ENCODE results near the gene SDE2.
"Not testable (repeated sequence)": the region's sequence is repeated elsewhere in the genome, so short reads cannot be mapped to it uniquely, and the experiment has no call there.

SDE2 gene

DNA sequence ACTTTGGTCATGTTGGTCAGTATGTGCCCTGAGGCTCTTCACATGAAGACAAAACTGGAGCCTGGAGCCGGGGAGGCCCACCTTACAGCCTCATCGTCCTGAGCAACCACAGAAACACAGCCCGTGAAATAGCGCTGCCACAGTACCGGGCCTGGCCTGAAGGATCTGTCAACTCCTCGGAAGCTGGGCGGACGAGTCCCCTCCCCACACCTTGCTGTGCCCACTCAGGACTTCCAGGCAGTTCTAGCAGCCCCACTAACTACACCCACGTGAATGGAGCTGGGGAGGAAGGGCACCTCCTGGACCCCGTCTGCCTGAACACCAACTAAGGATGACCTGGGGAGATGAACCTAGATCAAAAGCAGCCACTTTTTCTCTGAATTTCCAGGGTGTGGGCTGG lies 24.7 kb downstream of the SDE2 start:
- DNase-seq = no peak

DNA sequence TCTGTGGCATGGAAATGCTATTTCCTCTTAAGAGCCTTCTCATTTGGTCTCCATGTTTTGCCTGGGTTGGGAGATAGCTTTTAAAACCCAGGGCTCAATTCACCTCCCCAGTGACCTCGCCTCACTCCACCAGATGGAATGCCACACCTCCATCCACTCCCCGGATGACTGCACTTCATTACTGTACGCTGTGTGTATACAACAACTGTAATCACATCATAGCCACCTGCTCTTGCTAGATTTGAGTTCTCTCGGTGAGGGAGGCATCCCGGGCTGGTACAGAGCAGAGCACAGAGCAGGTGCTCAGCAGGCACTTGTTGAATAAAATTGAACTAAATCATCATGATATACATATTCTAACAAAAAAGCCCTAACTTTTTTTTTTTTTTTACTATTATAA lies 26.0 kb downstream of the SDE2 start:
- no peak for DNase-seq

DNA sequence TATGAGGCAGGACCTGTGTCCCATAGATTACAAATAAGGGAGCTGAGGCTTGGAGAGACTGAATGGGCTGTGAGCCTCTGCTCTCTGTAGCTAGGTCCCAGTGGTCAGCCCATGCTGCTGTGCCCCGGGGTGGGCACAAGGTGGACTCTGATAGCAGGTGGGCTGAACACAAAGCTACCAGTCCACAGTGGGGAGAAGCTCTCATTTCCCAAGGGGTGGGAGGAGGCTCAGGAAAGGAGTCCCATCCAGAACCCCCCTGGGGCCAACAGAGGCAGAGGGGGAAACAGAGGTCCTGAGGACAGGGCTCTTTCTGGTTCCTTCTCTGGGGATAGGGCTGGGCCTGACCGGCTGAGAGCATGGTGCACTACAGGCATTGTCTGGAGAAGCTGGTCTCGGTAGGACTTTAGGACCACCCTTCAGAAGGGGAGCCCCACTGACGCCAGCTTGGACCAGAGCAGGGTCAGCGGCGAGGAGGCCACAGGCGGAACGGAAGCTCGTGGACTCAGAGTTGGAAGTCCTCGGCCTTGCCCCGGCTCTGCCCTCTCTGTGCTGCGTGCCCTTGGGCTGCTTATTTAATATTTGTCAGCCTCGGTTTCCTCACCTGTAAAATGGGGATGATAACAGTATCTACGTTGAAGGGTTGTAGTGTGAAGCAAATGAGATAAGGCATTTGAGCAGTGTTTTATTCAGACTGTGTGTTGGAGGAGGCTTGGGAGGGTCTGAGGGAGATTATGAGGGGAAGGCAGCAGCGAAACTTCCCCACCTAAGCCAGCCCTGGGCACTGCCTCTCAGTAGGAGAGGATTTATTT lies 26.6 kb downstream of the SDE2 start:
- no peak for DNase-seq

DNA sequence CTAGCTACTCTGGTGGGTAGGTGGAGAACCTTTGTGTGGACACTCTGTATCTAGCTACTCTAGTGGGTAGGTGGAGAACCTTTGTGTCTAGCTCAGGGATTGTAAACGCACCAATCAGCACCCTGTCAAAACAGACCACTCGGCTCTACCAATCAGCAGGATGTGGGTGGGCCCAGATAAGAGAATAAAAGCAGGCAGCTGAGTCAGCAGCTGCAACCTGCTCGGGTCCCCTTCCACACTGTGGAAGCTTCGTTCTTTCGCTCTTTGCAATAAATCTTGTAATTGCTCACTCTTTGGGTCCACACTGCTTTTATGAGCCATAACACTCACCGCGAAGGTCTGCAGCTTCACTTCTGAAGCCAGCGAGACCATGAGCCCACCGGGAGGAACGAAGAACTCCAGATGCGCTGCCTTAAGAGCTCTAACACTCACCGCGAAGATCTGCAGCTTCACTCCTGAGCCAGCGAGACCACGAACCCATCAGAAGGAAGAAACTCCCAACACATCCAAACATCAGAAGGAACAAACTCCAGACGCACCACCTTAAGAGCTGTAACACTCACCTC lies 28.5 kb downstream of the SDE2 start:
- DNase-seq = not testable (repeated sequence)

DNA sequence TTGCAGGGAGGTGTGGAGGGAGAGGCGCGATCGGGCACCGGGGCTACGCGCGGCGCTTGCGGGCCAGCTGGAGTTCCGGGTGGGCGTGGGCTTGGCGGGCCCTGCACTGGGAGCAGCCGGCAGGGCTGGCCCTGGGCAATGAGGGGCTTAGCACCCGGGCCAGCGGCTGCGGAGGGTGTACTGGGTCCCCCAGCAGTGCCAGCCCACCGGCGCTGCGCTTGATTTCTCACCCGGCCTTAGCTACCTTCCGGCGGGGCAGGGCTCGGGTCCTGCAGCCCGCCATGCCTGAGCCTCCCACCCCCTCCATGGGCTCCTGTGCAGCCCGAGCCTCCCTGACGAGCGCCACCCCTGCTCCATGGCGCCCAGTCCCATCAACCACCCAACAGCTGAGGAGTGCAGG lies 29.4 kb downstream of the SDE2 start:
- not testable (repeated sequence) for DNase-seq

DNA sequence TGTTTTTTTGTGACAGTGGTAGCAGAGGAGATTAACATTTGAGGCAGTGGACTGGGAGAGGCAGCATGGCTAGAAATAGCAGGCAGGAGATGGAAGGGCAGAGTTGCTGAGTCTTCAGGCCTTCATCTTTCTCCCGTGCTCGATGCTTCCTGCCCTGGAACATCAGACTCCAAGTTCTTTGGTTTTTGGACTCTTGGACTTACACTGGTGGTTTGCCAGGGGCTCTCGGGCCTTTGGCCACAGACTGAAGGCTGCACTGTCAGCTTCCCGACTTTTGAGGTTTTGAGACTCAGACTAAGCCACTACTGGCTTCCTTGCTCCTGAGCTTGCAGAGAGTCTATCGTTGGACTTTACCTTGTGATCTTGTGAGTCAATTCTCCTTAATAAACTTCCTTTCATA lies 33.9 kb downstream of the SDE2 start:
- DNase-seq = no peak

DNA sequence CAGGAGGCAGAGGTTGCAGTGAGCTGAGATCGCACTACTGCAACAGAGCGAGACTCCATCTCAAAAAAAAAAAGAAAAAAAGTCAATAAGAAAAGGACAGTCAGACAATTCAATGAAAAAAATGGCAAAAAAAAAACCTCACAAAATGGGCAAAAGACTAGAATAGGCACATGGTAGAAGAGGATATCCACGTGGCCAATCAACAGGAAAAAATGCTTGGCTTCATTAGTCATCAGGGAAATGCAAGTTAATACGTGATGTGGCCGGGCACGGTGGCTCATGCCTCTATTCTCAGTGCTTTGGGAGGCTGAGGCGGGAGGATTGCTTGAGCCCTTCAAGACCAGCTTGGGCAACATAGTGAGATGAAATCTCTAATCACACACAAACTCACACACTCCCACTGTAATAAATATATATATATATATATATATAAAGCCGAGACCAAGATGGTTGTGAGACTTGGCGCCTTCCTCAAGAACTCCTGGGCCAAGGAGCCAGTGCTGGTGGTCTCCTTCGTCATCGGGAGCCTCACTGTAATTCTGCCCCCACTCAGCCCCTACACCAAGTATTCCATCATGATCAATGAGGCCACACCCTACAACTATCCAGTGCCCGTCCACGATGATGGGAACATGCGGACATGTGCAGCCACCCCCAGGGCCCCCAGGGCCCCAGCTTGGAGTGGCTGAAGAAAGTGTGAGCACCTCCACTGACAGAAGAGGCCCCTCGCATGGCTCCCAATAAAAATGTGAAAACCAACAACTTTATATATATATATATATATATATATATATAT lies 35.2 kb downstream of the SDE2 start:
- no peak for DNase-seq

DNA sequence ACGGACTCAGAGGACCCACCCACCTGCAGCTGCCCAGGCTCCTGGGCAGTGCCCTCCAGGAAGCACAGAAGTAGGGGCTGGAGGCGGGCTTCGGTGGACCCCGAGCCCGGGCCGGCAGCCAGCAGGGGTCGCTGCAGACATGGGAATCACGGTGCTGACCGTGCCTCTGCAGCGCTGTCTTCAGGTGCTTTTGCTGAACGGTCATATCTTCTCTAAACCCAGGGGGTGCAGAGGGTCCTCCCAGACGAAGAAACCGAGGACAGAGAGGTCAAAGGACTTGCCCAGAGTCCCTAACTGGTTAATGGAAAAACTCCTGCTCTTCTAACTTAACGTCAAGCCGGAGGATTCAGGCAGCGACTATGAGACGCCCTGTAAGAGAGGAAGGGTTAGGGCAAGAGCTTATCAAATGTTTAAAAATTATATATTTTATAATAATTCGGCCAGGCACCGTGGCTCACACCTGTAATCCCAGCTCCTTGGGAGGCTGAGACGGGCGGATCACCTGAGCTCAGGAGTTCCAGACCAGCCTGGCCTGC lies 36.6 kb downstream of the SDE2 start:
- DNase-seq = peak; percentile 61

DNA sequence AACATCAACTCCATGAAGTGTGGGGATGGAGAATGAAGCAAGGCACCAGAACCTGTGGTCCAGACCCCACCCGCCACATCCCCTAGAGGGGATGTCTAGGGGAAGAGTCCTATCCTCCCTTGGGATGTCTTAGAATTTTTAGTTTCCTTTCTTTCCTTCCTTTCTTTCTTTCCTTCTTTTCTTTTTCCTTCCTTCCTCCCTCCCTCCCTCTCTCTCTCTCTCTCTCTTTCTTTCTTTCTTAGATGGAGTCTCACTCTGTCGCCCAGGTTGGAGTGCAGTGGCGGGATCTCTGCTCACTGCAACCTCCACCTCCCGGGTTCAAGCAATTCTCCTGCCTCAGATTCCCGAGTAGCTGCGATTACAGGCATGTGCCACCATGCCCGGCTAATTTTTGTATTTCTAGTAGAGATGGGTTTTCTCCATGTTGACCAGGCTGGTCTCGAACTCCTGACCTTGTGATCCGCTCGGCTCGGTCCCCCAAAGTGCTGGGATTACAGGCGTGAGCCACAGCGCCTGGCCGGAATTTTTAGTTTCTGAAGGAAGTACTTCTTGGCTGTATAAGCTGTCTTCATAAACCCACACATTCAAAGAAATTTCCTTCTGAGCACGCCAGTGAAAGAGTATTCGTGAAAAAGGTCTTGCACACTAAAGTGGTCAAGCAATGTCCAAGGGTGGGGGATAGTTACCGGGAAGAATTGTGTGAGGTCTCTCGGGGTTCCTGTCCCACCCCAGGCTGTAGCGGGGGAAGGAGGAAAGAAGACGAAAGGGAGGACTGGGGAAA lies 37.3 kb downstream of the SDE2 start:
- DNase-seq = no peak

DNA sequence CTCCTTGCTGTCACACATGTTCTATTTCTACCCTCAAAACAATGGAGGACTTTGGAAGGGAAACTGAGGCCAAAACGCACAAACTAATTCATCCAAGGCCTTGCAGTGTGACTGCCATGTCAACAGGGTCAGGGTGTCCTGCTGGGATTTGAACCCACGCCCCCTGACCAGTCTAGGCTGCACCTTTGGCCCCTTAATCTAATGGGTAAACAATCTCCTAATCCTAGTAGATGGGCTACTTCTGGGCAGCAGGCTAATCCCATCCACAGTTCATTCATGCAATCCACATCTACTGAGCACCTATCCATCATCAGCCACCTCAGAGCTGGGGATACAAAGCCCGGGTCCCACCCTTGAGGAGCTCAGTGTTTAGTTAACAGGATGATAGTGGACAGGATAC lies 41.1 kb downstream of the SDE2 start:
- DNase-seq = no peak

DNA sequence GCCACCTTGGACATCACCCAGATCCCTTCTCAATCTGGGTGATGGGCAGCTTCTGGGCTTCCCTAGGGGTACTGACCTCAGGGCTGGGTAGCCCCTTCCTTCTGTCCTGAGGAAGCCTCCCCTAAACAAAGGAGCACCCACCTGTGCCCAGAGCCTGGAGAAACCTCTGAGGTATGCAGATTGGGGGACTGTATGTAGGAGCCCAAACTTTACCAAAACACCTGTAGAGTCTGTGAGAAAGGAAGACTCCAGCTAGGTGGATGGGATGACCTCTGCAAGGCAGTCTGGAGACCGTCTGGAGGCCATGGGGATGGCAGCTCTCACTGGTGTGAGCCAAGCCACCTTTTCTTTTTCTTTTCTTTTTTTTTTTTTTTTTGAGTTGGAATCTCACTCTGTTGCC lies 44.4 kb downstream of the SDE2 start:
- DNase-seq = no peak

DNA sequence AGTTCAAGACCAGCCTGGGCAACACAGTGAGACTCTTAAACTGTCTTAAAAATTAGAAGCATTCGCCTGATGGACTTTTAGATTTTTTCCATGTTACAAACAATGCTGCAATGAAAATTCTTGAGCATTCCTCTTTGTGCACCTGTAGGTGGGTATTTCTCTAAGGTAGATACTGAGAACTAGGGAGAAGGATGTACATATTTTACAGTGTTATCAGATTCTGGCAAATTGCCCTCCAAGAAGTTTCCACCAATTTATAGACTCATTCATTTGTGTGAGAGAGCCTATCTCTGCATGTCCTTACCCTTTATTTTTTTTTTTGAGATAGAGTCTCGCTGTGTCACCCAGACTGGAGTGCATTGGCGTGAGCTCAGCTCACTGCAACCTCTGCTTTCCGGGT lies 45.8 kb downstream of the SDE2 start:
- no peak for DNase-seq

DNA sequence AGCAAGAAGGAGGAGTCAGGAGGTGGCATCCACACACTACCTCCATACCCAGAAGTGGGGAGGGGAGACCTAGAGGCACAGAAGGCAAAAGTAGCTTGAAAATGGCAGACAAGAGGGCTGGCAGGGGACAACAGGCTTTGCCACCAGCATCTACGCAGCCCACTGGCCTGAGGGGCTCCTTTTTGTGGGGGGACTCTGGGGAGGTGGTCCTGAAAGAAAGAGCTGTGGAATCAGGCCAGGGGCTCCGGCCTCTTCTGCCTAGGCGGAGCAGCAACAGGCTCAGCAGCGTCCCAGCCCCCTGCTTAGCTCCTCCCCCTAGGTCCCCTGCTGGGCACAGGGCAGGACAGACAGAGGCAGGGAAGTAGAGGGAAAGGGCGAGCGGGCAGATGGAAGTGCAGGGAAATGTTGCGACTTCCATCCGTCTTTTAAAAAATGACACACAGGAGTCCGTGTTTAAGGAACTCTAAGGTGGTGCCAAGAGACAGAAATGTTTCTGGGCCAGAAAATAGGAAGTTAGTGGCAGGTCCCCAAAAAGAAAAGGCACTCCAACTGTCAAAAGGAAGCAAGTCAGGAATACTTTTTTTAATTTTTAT lies 48.1 kb downstream of the SDE2 start:
- no peak for DNase-seq

DNA sequence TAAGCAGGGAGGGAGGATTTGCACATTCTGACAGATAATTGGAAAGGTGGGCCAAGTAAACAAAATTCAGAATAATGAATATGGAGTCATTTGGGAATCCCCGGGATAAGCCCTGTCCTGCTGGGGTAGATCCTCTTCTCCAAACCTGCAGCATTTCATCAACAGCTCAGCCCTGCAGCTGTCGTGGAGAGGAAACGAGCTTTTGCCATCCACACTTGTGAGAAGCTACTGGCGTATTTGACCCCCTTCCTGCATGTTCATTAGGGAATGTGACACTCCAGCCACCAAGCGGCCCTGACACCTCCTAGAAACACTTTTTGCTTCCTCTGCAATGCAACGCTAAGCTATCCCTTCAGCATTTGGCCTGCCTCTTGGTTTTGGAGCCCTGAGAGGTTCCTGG lies 50.1 kb downstream of the SDE2 start:
- no peak for DNase-seq

DNA sequence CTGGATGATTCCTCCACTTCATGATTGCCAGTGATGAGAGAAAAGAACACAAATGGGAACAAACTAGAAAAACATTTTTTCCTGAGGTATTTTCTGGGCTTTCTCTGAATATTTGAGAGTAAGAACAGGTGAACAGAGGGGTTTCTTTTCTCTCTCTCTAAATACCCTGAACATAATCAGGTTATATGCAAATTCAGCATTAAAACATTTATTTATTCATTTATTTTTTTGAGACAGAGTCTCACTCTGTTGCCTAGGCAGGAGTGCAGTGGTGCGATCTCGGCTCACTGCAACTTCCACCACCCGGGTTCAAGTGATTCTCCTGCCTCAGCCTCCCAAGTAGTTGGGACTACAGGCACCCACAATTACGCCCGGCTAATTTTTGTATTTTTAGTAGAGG lies 52.3 kb downstream of the SDE2 start:
- no peak for DNase-seq

DNA sequence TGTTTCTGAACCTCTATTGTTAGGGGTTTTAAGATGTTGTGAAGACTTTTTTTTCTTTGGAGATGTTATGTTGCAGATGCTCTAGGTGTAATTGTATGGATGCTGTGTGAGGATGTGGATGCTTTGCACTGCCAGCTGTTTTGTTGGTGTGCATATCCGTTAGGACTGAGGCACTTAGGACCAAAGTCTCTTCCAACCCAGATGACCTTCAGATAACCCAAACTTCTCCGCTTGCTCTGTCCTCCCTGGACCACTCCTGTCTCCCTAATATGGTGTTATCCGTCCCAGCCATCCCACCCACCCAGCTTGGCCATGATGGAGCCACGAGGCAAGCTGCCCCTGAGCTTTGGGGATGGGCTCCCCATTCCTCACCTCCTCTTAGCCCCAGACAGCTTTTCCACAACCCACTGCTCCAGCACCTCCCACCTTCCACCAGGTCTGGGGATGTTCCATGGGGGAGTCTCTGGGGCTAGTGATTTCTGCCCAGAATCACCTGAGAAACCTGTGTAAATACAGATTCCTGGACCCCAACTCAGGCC lies 53.0 kb downstream of the SDE2 start:
- DNase-seq = no peak

DNA sequence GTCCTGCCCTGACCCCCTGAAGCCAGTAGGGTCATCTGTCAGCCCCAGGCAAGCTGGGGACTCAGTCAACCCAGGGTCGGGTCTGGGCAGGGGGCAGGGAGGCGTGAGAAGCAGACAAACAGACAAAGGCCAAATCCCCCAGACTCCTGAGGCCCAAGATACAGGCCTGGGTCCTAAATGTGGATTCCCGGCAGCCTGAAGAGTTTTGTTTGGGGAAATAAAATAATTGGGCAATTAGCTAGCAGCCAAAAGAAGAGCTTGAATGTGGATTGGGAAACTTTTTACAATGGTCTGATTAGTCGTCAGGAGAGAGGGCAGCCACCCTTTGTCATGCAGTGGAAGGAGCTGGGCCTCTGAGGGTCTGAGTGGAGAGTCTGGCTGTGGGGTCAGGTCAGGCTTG lies 53.6 kb downstream of the SDE2 start:
- DNase-seq = no peak

DNA sequence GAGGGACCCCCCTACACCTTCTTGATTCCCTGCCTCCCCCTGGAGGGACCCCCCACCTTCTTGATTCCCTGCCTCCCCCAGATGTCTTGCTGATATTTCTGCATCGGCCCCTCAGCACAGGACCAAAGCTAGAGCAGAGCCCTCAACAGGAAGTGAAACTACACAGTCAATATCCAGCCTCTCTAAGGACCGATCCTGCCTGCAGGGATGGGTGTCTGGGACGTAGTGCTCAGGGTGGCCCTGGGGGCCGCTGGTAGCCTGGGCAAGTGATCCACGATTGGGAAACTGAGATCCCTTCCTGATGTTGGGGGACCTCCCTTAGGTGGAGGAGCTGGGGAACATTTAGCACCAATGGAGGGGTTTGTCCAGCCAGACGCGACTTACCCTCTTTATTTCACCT lies 54.2 kb downstream of the SDE2 start:
- DNase-seq = no peak

DNA sequence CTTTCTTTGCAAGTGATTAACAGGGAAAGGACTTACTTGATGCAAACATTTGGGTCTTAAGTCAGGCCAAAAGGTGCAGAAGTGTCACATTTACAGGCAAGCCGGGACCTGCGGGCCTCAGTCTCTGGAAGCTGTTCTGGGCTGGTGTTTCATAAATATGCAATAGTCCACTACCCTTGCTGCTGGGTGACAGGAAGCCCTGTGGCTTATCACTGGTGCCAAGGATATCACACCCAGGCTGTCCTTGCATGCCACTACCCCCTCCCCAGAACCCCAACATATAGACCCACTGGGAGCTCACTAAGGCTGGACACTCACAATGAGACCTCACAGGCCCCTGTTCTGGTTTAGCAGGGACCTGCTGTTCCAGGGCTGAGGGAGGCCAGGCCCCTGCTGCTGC lies 54.8 kb downstream of the SDE2 start:
- DNase-seq = no peak

DNA sequence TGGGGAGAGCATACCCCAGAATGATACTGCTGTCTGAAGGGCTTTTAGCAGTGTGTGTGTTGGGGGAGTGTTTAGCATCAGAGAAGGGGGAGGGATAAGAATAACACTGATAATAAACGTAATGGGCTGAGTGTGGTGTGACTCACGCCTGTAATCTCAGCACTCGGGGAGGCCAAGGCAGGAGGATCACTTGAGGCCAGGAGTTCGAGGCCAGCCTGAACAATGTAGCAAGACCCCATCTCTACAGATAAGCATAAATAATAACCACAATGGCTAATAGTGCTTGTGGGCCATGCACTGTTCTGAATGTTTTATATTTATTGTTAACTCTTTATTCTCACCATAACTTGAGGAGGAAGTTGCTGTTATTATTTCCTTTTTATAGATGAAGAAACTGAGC lies 55.6 kb downstream of the SDE2 start:
- no peak for DNase-seq

DNA sequence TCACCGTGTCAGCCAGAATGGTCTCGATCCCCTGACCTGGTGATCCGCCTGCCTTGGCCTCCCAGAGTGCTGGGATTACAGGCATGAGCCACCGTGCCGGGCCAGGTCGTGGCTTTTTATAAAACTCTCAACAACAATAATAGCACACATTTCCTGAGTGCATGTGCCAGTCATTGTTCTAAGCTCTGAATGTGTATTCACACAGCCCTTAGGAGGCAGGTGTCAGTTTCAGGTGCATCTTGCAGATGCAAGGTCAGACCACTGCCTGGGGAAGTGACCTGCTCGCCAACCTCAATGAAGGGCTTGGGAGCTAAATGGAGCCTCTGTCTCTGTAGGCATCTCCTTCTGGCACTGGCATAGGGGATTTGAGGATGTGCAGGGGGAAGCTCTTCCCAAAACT lies 56.6 kb downstream of the SDE2 start:
- DNase-seq = no peak

DNA sequence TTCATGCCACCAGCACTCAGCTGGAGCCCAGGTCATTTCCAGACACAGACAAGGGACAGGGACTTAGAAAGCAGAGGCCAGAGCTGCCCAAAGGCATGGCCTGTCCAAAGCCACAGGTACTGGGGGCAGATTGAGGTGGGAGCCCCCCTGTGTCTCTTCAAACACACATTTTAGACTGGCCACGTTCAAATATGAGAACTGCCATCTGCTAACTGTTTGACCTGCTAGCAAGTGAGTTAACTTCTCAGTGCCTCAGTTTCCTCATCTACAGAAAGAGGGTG lies 57.3 kb downstream of the SDE2 start:
- no peak for DNase-seq
